ENCODE measurements around the gene TMEM121.
"Not testable (repeated sequence)": the region's sequence is repeated elsewhere in the genome, so short reads cannot be mapped to it uniquely, and the experiment has no call there.

TMEM121 gene

GRCh38 chr14:105562713-105563346 lies 36.4 kb downstream of the TMEM121 start:
- no peaks in the 10 kb centered on the region for H4K20me1 ChIP-seq
- no peak overlapping the region for H3K27ac ChIP-seq
- no peak for TF ChIP-seq Cebpa-rat (IDR thresholded peaks at IDR 0.05)
- H3K4me3 ChIP-seq: no peak overlapping the region
- no peaks in the 10 kb centered on the region for H3K27me3 ChIP-seq
- H3K36me3 ChIP-seq: no peaks in the 10 kb centered on the region
- H3K9me3 ChIP-seq: no peaks in the 10 kb centered on the region
- no peak overlapping the region for H3K4me2 ChIP-seq
- peaks cover 8% of the 10 kb centered on the region for H3K4me1 ChIP-seq
- no peak overlapping the region for H3K9ac ChIP-seq

- no peak overlapping the region for H3K9ac ChIP-seq
- H3K4me1 ChIP-seq: peaks cover 8% of the 10 kb centered on the region
- no peak overlapping the region for H3K4me2 ChIP-seq
- H4K20me1 ChIP-seq: no peaks in the 10 kb centered on the region
- H3K4me3 ChIP-seq: no peak overlapping the region
- TF ChIP-seq Cebpa-rat (IDR thresholded peaks at IDR 0.05): no peak
- no peak overlapping the region for H3K27ac ChIP-seq
- H3K36me3 ChIP-seq: no peaks in the 10 kb centered on the region
- no peaks in the 10 kb centered on the region for H3K9me3 ChIP-seq
- H3K27me3 ChIP-seq: no peaks in the 10 kb centered on the region
Measured at GRCh38 chr14:105563347-105563737, 37.0 kb downstream of the TMEM121 start.

GRCh38 chr14:105564536-105564935 lies 38.2 kb downstream of the TMEM121 start:
- H3K4me3 ChIP-seq, H3K9me3 ChIP-seq, H3K4me1 ChIP-seq, H3K4me2 ChIP-seq, H3K36me3 ChIP-seq, H3K27me3 ChIP-seq, H3K9ac ChIP-seq, H4K20me1 ChIP-seq, H3K27ac ChIP-seq: not testable (repeated sequence)

GRCh38 chr14:105565185-105565919 lies 39.0 kb downstream of the TMEM121 start:
- not testable (repeated sequence) for H3K9ac ChIP-seq, H3K27me3 ChIP-seq

GRCh38 chr14:105566248-105567163 lies 40.1 kb downstream of the TMEM121 start:
- not testable (repeated sequence) for H3K4me3 ChIP-seq, H3K36me3 ChIP-seq, H3K27me3 ChIP-seq, H3K27ac ChIP-seq, H3K9me3 ChIP-seq, H4K20me1 ChIP-seq, H3K4me2 ChIP-seq, H3K9ac ChIP-seq
- peaks cover 11% of the 10 kb centered on the region for H3K4me1 ChIP-seq

More at GRCh38 chr14:105565185-105565919, 39.0 kb downstream of the TMEM121 start:
- not testable (repeated sequence) for H3K36me3 ChIP-seq, H3K4me2 ChIP-seq, H3K4me1 ChIP-seq, H3K4me3 ChIP-seq, H3K27ac ChIP-seq, H4K20me1 ChIP-seq, H3K9me3 ChIP-seq

GRCh38 chr14:105567164-105568103 lies 41.1 kb downstream of the TMEM121 start:
- not testable (repeated sequence) for H3K27ac ChIP-seq, H3K9me3 ChIP-seq, H3K4me3 ChIP-seq, H3K36me3 ChIP-seq, H3K9ac ChIP-seq, H3K4me2 ChIP-seq, H4K20me1 ChIP-seq, H3K27me3 ChIP-seq
- H3K4me1 ChIP-seq: peaks cover 17% of the 10 kb centered on the region

GRCh38 chr14:105568140-105568843 lies 41.9 kb downstream of the TMEM121 start:
- H3K4me2 ChIP-seq, H3K27me3 ChIP-seq, H3K27ac ChIP-seq: not testable (repeated sequence)

GRCh38 chr14:105568859-105569766 lies 42.7 kb downstream of the TMEM121 start:
- H4K20me1 ChIP-seq: no peaks in the 10 kb centered on the region
- no peaks in the 10 kb centered on the region for H3K36me3 ChIP-seq
- H3K9ac ChIP-seq: no peak overlapping the region
- TF ChIP-seq Cebpa-rat (IDR thresholded peaks at IDR 0.05): no peak
- H3K27ac ChIP-seq: no peak overlapping the region
- H3K9me3 ChIP-seq: no peaks in the 10 kb centered on the region
- no peak overlapping the region for H3K4me2 ChIP-seq
- H3K4me3 ChIP-seq: no peak overlapping the region
- no peaks in the 10 kb centered on the region for H3K27me3 ChIP-seq
- peaks cover 28% of the 10 kb centered on the region for H3K4me1 ChIP-seq

More at GRCh38 chr14:105568140-105568843, 41.9 kb downstream of the TMEM121 start:
- not testable (repeated sequence) for H3K9ac ChIP-seq, H3K36me3 ChIP-seq, H4K20me1 ChIP-seq, H3K4me3 ChIP-seq, H3K9me3 ChIP-seq
- peaks cover 20% of the 10 kb centered on the region for H3K4me1 ChIP-seq

Measured in BLaER1 (cell line).